ENCODE data around the gene MRPL11.

The MRPL11 gene

DNA sequence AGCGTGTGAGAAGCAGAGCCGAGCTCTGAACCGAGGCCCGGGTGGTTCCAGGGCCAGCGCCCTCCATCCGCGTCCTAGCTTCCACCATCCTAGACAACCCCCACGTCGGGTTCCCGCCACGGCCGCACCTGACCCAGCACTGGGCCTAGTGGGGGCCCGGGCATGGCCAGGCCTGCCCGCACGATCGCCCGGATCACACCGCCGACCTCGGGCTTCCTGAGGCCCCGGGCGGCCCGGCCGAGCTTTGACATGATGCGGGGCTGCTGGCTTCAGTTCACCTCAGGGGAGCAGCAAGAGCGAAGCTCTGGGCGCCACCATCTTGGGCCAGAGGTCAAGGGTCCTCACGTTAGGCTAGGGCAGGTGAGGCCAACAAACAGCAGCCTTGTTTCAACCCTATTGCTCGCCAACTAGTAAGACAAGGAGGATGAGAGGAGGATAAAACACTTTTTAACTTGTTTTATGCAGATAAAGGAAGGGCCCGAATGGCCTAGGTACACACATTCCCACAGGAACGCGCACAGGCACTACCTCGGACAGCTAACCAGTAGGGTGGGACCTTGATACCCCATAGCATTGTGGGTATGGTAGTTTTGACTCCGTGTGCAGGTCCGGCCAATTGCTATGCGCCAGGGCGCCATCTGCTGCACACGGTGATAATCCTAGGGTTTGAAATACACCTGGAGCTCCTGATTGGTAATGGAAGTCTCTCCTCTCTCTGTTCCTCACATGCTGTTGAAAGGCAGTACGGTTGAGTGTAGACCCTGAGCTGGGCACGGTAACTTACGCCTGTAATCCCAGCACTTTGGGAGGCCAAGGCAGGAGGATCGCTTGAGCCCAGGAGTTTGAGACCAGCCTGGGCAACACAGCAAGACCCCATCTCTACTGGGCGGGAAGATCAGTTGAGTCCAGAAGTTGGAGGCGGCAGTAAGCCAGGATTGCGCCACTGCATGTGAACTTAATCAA lies at the start of gene MRPL11:
Gene MRPL11 (minus strand): TSS at position 345 of the 963 bp plus-strand sequence. CDS start 94 bp downstream, at position 251.
- peak; percentile 98 for DNase-seq (ENCODE audit: low spot score)

DNA sequence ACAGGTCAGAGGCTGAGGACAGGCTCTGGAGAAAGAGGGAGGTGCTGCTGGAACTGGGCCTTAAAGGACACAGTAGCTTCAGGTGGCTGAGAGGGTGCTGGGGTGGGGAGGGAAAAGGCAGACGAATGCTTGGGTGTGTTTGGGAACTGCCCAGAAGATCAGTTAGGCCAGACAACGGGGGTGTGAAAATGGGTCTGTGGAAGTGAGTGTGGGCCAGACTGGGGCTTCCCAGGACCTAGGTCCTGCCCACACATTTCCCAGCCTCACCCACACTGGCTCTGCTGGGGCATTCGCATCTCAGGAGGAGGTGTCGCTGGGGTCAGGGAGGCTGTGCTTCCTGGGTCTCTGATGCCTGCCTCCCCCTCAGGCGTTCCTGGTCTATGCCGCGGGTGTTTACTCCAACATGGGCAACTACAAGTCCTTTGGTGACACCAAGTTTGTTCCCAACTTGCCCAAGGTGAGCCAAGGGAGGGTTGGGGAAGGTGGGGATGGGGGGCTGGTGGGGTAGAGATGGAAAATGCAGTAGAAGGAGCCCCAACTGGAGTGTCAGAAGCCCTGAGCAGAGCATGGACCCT lies 46.2 kb upstream of the MRPL11 start:
- no peak for DNase-seq (ENCODE audit: low spot score)

DNA sequence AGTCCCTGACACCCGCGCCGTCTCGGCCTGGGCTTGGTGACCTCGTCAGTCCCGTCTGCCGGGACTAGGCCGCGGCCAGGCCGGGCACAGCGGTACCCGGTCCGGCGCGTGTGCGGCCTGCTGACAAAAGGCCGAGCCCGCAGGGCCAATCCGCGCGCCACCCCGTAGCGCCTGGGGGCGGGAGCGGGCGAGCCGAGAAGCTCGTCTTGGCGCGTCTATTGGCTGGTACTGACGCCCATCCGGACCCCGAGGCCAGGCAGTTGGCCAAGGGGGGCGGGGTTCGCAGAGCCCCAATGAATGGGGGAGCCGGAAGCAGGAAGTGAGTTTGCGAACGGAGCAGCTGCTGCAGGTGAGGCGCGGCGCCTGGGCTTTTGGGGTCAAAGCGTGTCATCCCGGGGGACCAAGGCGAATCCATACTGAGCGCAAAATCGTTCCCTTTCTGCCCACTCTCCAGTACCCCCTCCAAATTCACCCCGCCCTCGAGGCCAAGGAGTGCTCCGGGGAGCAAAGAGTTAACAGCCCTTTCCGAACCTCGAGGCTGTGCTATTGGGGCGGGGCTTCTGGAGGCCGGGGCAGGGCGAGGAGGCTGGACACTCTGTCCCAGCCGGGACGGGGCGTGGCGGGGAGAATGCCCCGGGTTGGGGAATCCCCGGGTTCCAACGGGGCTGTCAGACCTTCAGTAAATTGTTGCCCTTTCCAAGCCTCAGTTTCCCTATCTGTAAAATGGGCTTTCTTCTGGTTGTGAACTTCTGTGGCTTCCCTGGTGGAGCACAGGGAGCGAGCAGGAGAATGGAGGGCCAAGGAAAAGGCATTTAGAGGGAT lies 41.7 kb upstream of the MRPL11 start, which contains the start of gene DPP3:
Gene DPP3 (plus strand): TSS at position 318 of the 822 bp plus-strand sequence. CDS start 1,767 bp downstream, outside the sequence.
- peak; percentile 97 for DNase-seq (ENCODE audit: low spot score)

DNA sequence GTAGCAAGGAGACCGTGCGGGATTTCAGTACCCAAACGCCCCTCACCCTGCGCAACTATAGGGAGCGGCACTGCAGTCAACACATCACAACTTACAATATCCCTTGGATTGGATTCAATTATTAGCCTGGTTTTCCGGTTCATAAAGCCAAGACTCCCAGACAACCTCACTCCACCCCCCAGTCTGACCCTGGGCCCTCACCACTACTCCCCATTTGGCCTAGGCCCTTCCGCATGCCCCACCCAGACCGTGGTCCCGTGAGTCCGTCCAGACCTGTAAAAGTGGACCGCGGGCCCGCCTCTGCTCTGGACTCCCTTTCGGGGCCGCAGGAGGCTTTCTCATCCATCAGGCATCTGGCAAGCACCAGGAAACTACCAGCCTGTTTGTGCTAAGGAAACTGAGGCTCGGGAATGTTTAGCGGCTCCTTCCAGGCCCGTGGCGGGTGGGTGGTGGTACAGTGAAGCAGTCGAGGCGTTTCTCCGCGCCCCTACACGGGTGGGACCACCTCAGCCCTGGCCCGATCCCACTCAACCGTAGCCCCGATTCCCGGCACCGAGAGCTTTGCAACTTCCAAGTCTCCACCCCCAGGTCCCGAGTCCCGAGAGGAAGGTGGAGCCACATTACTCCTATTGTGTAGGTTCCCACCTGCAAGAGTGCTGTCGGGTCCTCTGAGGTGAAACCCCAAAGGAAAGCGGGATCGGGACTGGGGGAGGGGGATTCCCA lies 40.9 kb upstream of the MRPL11 start:
- DNase-seq (ENCODE audit: low spot score) = no peak

DNA sequence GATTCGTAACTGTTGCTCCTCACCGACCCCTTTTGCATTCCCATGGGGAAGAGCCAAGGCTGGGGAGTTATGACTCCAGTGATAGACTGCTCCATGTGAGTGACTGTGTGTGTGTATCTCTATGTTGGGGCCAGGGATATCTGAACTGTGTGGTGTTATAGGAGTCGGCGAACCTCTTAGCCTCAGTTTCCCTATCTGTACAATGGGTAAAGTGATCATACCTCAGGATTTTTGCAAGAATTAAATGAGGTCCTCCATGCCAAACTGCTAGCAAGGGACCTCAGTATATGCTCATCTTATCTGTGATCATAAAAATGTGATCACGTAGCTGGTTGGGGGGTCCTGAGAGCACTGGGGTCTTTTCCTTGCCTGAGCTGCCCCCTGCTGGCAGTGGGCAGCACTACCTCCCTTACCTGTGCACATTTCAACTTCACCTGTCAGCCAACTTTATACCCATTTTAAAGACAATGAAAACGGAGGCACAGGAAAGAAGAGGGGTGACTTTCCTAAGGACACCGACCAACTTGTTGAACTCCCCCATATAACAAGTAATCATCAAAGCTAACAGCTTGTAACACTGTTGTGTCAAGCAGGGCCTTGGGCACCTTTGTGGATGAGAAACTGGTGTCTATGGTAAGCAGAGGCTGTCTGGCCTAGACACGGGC lies 40.2 kb upstream of the MRPL11 start:
- DNase-seq (ENCODE audit: low spot score) = peak; percentile 27

DNA sequence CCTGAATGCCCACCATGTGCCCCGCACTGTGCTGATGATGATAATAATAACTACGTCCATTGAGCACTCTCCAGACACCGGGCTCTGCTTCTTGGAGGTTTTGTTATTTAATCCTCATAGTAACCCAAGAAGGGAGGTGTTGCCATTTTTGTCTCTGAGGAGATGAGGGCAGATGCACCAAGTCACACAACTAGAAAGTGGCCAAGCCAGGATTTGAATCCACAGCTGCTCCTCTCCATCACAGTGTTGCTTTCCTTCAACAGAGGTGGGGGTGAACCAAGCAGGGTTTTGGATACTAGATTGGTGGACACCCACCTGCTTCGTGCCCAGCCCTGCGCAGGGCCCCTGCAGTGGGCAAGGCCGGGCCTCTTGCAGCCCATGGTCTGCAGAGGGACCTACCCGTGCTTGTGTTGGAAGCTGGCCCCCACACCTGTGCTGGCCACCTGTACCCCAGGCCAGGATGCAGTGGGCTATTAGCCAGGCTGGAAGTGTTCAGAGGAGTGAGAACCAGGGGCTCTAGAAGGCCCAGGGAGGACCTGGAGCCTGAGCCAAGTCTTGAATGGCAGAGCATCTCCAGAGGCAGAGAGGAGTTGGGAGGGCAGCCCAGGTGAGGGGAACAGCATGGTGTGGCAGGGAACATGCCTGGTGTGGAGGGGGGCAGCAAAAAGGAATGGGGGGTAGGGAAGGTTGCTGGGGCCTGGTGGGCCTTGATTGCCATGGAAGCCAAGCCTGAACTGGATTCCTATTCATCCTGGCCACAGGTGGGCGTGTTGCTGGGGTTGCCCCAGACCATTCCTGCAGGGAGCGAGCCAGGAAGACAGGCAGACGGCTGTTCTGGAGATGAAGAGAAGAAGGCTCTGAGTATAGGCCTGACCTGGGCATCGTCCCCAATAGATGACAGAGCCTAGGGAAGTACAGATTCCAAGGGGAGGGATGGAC lies 38.9 kb upstream of the MRPL11 start:
- DNase-seq (ENCODE audit: low spot score) = peak; percentile 21

DNA sequence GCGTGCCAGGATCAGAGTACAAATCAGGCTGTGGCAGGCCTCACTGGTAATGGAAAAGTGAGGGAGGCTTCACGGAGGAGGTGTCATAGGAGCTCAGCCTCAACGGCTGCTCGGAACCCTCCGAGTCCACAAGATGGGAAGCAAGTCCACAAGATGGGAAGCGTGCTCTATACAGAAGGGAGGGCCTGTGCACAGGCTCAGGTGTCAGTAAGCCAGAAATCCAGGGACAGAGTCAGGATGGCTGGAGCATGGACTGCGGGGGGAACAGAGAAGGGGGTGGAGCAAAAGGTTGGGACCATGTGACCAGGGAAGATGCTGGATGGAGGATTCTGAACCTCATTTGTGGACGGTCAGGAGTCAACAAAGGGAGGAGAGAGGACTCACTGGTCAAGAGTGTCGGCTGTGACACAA lies 38.2 kb upstream of the MRPL11 start:
- peak; percentile 64 for DNase-seq (ENCODE audit: low spot score)

DNA sequence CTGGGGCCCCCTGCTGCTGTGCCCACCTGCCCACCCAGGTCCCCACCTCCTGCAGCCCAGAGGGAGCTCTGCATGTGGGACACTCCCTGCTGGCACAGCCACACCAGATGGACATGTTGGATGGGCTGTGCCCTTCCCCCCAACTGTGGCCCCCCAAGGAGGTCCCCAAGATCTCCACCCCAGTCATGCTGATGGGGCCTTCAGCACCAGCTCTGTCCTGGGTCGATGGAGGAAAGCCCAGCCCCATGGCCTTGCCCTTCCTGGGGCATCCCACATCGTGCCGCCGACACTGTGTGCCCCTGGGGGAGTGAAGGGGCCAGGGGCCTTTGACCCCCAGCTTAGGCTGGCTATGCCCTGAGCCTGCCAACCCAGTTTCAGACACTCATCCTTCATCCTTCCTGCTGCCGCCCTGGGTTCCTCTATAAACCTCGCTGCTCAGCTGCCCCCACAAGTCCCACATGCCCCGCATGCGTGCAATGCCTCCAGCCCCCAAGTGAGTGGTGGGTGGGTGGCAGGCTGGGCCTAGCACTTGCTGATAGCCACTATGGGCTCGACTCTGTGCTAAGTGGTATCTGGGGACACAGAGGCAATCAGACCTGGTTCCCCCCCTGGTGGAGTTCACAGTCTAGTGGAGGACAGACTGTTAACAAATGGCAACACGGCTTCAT lies 37.7 kb upstream of the MRPL11 start:
- no peak for DNase-seq (ENCODE audit: low spot score)

DNA sequence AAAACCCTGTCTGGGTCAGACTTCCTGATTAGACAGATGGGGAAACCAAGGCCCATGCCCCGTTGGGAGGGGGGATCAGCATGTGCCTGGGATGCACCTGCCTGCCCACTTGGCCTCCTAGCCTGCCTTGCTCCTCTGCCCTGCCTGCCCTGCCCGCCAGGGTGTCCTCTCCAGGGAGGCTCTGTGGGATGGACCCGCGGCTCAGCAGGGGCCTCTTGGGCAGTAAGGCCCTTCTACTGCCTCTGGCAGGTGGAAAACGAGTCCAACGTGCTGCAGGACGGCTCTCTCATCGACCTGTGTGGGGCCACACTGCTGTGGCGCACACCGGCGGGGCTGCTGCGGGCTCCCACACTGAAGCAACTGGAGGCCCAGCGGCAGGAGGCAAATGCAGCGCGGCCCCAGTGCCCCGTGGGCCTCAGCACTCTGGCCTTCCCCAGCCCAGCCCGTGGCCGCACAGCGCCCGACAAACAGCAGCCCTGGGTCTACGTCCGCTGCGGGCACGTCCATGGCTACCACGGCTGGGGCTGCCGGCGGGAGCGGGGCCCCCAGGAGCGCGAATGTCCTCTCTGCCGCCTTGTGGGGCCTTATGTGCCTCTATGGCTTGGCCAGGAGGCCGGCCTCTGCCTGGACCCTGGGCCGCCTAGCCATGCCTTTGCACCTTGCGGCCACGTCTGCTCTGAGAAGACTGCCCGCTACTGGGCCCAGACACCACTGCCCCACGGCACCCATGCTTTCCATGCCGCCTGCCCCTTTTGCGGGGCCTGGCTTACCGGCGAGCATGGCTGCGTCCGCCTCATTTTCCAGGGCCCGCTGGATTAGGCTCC lies 36.9 kb upstream of the MRPL11 start:
- DNase-seq (ENCODE audit: low spot score) = no peak

DNA sequence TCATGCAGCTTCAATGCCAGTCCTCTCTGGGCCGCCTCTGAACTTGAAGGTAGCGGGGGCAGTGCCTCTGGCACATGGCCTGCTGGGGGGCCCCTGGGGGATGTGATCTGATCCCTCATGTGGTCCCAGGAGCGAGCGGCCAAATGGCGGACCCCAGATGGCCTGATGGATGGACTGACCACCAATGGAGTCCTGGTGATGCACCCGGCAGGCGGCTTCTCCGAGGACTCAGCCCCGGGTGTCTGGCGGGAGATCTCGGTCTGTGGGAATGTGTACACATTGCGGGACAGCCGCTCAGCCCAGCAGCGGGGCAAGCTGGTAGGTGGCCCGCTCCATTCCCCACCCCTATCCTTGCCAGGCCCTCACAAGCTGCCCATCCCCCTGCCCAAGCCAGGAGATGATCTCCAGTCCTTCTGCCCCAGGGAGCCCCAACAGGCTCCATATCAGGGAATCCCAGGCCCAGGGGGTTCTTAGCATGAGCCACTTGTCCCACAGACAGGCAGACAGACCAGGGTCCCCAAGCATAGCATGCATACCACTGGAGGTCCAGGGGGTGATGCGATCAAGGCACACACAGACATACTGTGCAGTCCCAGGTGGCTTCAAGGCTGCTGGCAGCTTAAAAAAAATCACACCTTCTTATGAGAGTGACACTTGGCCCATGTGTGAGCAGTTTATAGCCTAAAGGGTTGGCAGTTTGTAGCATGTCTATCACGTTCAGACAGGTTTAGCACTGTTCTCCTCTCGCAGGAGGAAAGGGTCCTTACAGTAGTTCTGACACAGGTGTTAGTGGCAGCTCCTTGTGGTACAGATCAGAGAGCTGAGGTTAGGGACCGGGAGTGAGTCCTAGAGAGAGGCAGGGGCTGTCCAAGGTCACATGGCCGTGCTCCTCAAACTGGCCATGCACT lies 35.2 kb upstream of the MRPL11 start:
- no peak for DNase-seq (ENCODE audit: low spot score)

DNA sequence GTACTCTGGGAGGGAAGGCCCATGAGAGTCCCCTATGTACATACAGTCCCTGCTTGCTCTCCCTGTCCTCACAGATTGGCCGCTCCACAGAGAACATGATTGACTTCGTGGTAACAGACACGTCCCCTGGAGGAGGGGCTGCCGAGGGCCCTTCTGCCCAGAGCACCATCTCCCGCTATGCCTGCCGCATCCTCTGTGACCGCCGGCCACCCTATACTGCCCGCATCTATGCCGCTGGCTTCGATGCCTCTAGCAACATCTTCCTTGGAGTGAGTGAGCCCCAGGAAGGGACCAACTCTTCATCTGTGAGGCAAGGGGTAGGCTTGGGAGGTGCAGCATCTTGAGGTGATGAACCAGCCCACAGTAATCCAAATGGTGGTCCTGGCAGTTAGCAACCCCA lies 34.5 kb upstream of the MRPL11 start:
- DNase-seq (ENCODE audit: low spot score) = no peak

DNA sequence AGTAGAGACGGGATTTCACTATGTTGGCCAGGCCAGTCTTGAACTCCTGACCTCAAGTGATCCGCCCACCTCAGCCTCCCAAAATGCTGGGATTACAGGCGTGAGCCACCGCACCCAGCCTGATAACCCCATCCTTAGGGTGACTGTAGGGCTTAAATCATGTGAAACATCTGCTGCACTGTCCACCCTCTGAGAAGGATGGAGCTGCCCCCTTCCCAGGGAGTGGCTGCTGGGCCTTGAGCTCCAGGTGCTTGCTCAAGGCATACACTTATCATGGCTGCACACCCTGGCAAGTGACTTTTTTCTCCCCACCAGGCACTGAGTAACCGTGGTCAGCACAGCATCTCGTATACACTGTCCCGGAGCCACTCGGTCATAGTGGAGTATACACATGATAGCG lies 33.4 kb upstream of the MRPL11 start:
- DNase-seq (ENCODE audit: low spot score) = no peak

DNA sequence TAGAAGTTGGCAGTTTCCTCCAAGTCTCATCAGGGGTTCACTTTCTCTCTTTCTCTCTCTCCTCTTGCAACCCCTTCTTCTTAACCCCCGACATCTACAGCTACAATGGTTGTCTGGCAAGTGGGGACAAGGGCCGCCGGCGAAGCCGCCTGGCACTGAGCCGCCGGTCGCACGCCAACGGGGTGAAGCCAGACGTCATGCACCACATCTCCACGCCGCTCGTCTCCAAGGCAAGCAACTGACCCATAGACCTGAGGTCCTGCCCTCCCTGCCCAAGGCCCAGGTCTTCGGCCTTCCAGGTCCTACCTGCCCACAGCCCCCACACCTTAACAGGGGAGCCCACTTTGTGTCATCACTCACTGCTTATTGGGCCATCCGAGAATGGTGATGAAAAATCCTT lies 32.5 kb upstream of the MRPL11 start:
- no peak for DNase-seq (ENCODE audit: low spot score)

DNA sequence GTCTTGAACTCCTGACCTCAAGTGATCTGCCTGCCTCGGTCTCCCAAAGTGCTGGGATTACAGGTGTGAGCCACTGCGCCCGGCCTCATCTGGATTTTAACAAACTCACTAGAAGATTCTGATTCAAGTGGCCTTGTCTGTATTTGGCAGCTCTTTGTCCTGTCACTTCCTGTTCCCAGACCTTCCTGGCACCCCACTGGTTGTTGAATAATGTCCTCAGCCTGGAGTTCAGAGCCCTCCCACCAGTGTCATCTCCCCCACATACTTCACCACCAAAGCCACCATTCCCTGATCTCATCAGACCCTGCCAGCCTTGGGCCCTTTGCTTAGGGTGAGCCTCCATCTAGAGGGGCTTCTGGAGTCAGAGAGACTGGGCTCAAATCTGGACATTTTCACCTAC lies 31.4 kb upstream of the MRPL11 start:
- DNase-seq (ENCODE audit: low spot score) = no peak

DNA sequence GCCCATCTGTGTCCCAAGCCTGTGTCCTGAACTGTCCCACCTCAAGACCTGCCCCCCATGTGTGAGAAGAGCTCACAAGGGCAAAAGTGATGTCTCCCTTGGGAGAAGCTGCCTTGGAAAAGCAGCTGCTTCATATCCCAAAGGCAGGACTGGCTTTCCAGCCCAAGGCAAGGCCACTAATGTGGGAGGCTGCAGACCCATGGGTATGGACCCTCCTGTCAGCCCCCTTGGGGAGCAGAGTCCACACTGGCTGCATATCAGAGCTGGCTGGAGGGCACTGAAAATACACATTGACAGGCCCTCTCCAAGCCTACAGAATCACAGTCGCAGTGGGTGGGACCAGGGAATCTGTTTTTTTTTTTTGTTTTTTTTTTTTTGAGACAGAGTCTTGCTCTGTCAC lies 30.8 kb upstream of the MRPL11 start:
- DNase-seq (ENCODE audit: low spot score) = no peak

DNA sequence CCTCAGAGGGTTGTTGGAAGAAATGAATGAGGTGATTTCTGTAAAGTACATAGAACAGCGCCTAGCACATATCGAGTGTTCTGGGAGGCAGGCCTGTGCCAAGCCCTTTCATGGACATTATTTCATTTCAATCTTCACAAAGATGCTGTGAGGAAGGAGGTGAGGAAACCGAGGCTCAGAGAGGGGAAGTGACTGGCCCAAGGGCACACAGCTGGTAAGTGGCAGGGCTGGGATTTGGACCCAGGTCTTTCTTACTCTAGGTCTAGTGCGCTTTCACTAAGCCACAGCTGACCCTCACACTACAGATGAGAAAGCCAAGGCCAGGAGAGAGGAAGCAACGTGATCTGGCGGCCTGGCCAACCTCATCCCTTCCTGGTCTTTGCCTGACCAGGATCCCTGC lies 30.0 kb upstream of the MRPL11 start:
- no peak for DNase-seq (ENCODE audit: low spot score)

DNA sequence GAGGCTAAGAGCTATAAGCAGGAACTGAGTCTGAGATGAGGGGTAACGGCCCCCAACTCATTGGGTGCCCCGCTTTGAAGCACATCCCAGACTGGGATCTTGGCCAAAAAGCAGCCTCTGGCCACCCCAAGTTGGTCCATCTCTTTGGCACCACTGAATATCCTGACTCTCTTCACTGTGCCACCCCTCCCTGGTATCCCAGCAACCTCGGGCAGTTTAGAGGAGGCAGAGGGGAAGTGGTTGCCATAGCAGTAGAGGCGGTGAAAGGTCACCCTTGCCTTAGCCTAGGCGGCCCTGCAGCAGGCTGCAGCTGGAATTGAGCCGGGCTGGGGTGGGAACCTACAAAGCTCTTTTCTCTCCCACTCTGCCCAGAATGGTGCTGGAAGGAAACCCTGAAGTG lies 29.1 kb upstream of the MRPL11 start:
- DNase-seq (ENCODE audit: low spot score) = no peak
